ENCODE results near the gene VILL. TPM values are rescaled to one million over a fixed set of nuclear protein-coding genes. Genes with fewer than 3 reads are reported as not detected.
A peak's percentile ranks its signal among the peaks of the same experiment; 100 is the strongest.

The VILL gene
- polyA plus RNA-seq, 1 of the 3 experiments (the other 2 are of a cell fraction): 8.8 TPM

GRCh38 chr3:37944391-37944842 is 46.2 kb upstream of the VILL start:
- 68% methylated on average over 2 of the region's 2 CpGs for WGBS (ENCODE audit: low lambda C conversion rate)
- TF ChIP-seq SMC3 (IDR thresholded peaks at IDR 0.05; ENCODE audit: low read depth, low read length): no peak
- no peak for TF ChIP-seq EP300 (IDR thresholded peaks at IDR 0.05; ENCODE audit: borderline replicate concordance in 1 of 2, low read depth in 1 of 2, low read length in 1 of 2)
- no peak for TF ChIP-seq NRF1 (IDR thresholded peaks at IDR 0.05; ENCODE audit: low read depth, low read length)
- no peak for TF ChIP-seq PBX3 (IDR thresholded peaks at IDR 0.05)
- TF ChIP-seq EZH2phosphoT487 (IDR thresholded peaks at IDR 0.05; ENCODE audit: borderline replicate concordance, low read depth): no peak
- no peak for TF ChIP-seq ELF1 (IDR thresholded peaks at IDR 0.05)
- TF ChIP-seq IRF3 (IDR thresholded peaks at IDR 0.05; ENCODE audit: low read depth, low read length): no peak
- TF ChIP-seq YY1 (IDR thresholded peaks at IDR 0.05; ENCODE audit: low read depth): no peak
- H3K9me2 ChIP-seq: no peaks in the 10 kb centered on the region
- peaks cover 7% of the 10 kb centered on the region for H3K79me2 ChIP-seq (ENCODE audit: insufficient read depth)
- H3K4me1 ChIP-seq (ENCODE audit: control insufficient read depth in 1 of 2, insufficient read depth in 2 of 2, low read depth in 1 of 2, low read length in 1 of 2): peaks cover 25 to 34% of the 10 kb centered on the region in 2 experiments
- H2AFZ ChIP-seq (ENCODE audit: low read depth): no peak overlapping the region
- H3K36me3 ChIP-seq (replicated peaks in 1 of 2; ENCODE audit: control insufficient read depth in 1 of 2, insufficient read depth in 2 of 2, low read length in 1 of 2): peaks cover 3 to 4% of the 10 kb centered on the region in 2 experiments
- H3K27me3 ChIP-seq (ENCODE audit: insufficient read depth): no peaks in the 10 kb centered on the region
- H3F3A ChIP-seq (replicated peaks; ENCODE audit: insufficient read depth): peaks cover 14% of the 10 kb centered on the region
- no peak overlapping the region for H3K4me3 ChIP-seq (ENCODE audit: low read depth in 2 of 2, low read length in 1 of 2)
- no peak overlapping the region for H3K9ac ChIP-seq
- POLR2A ChIA-PET: no interaction called here
- peak overlapping the region; percentile 83 to 98; a peak in 3 of 4 replicates for H3K27ac ChIP-seq (ENCODE audit: low read depth in 2 of 2, low read length in 1 of 2)
- H3K9me3 ChIP-seq: no peaks in the 10 kb centered on the region
- CTCF ChIA-PET: interaction anchor here (0.9 kb wide), 1 partner anchor 52 kb away, joined by 3 read pairs; no protein-coding TSS in a partner anchor
- H4K20me1 ChIP-seq (ENCODE audit: insufficient read depth): no peaks in the 10 kb centered on the region
- H3K4me2 ChIP-seq: no peak overlapping the region
- no peak for DNase-seq

- H3K9me3 ChIP-seq: no peaks in the 10 kb centered on the region
- peak in 1 of 2 experiments; percentile 34; a peak in 2 of 4 replicates for TF ChIP-seq EP300 (IDR thresholded peaks at IDR 0.05; ENCODE audit: borderline replicate concordance in 1 of 2, low read depth in 1 of 2, low read length in 1 of 2)
- TF ChIP-seq USF2 (IDR thresholded peaks at IDR 0.05; ENCODE audit: borderline replicate concordance, low read depth, low read length): no peak
- 29% methylated on average over 5 of the region's 6 CpGs for WGBS (ENCODE audit: low lambda C conversion rate)
- peak overlapping the region; percentile 40 for H3K4me2 ChIP-seq
- DNase-seq: peak; percentile 65
- 0 out of 2 replicates have a peak overlapping the region, but pooled peaks have one; percentile 0 for H2AFZ ChIP-seq (ENCODE audit: low read depth)
- peaks cover 7% of the 10 kb centered on the region for H3K79me2 ChIP-seq (ENCODE audit: insufficient read depth)
- H3K27me3 ChIP-seq (ENCODE audit: insufficient read depth): no peaks in the 10 kb centered on the region
- 0 out of 4 replicates have a peak overlapping the region, but pooled peaks of 1 of the 2 experiments have one; percentile 19 for H3K4me3 ChIP-seq (ENCODE audit: low read depth in 2 of 2, low read length in 1 of 2)
- peaks cover 6 to 7% of the 10 kb centered on the region in 2 experiments for H3K36me3 ChIP-seq (replicated peaks in 1 of 2; ENCODE audit: control insufficient read depth in 1 of 2, insufficient read depth in 2 of 2, low read length in 1 of 2)
- H3K4me1 ChIP-seq (ENCODE audit: control insufficient read depth in 1 of 2, insufficient read depth in 2 of 2, low read depth in 1 of 2, low read length in 1 of 2): peaks cover 25 to 40% of the 10 kb centered on the region in 2 experiments
- ChIA-PET CTCF (interaction anchor here (0.9 to 2.4 kb wide), 10 partner anchors 9 to 91 kb away, joined by 3 to 14 read pairs (median 3); no protein-coding TSS in a partner anchor), POLR2A (interaction anchor here (1.5 to 1.8 kb wide), 2 partner anchors 10 to 49 kb away, joined by 4 read pairs; no protein-coding TSS in a partner anchor)
- no peaks in the 10 kb centered on the region for H4K20me1 ChIP-seq (ENCODE audit: insufficient read depth)
- H3K27ac ChIP-seq (ENCODE audit: low read depth in 2 of 2, low read length in 1 of 2): peak overlapping the region; percentile 83 to 98
- H3F3A ChIP-seq (replicated peaks; ENCODE audit: insufficient read depth): peaks cover 14% of the 10 kb centered on the region
- peak overlapping the region; percentile 9; the same call in 1 of the 2 replicates for H3K9ac ChIP-seq
- no peaks in the 10 kb centered on the region for H3K9me2 ChIP-seq
These were observed 45.3 kb upstream of the VILL start for GRCh38 chr3:37945156-37945806.

Data from SK-N-SH (cell line).